ENCODE results near the gene ABCA3.

The ABCA3 gene

DNA sequence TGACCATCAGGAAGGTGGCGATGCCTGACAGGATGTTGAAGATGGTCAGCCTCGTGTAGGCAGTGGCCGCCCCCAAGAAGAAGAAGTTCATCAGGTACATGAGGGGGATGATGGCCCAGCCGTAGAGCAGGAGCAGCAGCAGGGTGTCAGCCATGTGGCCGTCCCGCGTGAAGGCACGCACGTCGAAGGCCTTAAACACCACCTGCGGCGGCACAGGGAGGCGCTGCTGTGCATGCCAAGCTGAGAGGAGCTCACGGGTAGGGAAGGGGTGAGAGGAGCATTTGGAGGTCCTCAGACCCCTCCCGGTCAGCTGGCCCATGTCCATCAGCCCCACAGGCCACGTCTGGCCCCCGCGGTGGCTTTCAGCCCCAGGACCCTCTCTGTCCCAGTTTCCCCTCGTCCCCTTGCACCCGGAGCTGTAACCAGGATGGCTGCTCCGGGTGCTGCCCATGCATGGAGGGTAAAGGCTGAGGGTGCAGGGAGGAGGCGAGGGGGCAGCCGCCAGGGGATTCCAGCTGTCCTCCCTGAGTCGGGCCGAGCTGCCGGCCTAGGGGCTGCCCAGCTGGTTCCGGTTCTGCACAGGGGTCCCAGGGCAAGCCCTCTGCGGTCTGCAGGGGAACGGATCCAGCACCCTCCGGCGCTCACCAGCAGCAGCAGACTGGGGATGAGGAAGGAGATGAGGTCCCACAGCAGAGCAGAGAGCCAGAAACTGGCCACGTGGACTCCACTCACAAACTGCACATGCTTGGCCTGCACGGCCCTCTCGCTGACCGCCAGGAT lies 55.5 kb downstream of the ABCA3 start:
- no peak overlapping the region for H3K27ac ChIP-seq
- no peak for TF ChIP-seq CTCF (IDR thresholded peaks at IDR 0.05)
- no peak for TF ChIP-seq ZFX (IDR thresholded peaks at IDR 0.05; ENCODE audit: borderline replicate concordance)

DNA sequence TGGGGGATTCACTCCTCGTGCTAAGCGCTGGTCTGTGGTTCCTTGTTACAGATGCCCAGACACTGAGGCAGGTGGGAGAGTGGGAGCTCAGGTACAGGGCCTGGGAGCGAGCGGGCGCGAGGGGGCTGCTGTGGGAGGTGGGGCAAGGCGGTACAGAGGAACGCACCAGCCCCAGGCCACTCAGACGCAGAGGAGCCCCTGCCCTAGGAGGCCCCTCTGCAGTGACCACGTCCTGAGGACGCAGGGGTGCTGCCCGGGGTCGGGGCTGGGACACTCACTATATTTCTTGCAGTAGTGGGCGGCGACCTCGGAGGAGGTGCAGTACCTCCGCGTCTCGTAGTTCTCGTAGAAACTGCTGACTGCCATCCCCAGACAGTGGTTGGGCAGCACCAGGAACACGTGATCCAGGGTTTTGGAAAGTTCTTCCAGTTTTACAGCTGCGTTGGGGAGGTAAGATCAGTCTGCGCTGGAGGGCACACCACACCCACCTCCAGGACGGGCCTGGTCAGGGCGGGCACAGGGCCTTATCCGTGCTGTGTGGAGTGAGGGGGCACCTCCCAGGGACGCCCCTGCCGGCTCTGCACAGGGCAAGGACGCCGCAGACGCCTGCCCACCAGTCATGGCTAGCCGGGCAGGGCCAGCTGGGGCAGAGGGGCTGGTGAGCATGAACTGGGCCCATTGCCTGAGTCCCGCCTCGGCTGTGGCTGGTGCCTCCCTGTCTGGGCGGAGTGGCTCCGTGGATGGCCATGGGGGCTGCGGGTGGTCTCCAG lies 56.3 kb downstream of the ABCA3 start:
- no peak for TF ChIP-seq ZFX (IDR thresholded peaks at IDR 0.05; ENCODE audit: borderline replicate concordance)
- TF ChIP-seq CTCF (IDR thresholded peaks at IDR 0.05): no peak
- H3K27ac ChIP-seq: no peak overlapping the region

- TF ChIP-seq CTCF (IDR thresholded peaks at IDR 0.05): no peak
- no peak overlapping the region for H3K27ac ChIP-seq
Measured at GRCh38 chr16:2282866-2283555, 57.5 kb downstream of the ABCA3 start.

- TF ChIP-seq CTCF (IDR thresholded peaks at IDR 0.05) (no peak), ZFX (IDR thresholded peaks at IDR 0.05; ENCODE audit: borderline replicate concordance) (no peak)
- no peak overlapping the region for H3K27ac ChIP-seq
Measured at GRCh38 chr16:2282262-2282661, 58.3 kb downstream of the ABCA3 start.

- TF ChIP-seq CTCF (IDR thresholded peaks at IDR 0.05): no peak
- no peak overlapping the region for H3K27ac ChIP-seq
Measured at GRCh38 chr16:2280981-2281542, 59.5 kb downstream of the ABCA3 start.

DNA sequence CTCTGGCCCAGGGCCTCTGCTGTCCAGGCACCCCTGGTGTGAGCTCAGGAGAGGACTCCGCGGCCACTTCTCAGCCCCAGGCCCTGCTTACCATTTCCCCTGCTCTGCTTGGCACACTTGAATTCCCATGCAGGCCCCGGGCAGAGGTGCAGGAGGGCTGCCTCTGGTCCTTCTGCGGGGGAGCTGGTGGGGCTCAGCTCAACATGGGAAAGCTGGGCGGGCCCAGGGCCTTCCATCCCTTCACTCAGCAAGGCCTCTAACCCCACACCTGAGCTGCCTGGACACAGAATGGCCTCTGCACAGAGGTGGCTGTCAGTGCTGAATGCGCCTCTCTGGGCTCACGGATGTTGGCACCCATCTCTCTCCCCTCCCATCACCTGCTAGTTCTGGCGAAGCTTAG lies 60.1 kb downstream of the ABCA3 start:
- no peak for TF ChIP-seq ZFX (IDR thresholded peaks at IDR 0.05; ENCODE audit: borderline replicate concordance)
- no peak for TF ChIP-seq CTCF (IDR thresholded peaks at IDR 0.05)
- no peak overlapping the region for H3K27ac ChIP-seq
